ENCODE measurements around the gene GADD45B.

The GADD45B gene

GRCh38 chr19:2462635-2463421 is 13.1 kb upstream of the GADD45B start (continued):
- no peak for TF ChIP-seq ZNF280C (tag by site-specific recombination; IDR thresholded peaks at IDR 0.05)
- TF ChIP-seq ZSCAN5A (tag by site-specific recombination; IDR thresholded peaks at IDR 0.05), result no peak
- TF ChIP-seq TSHZ1 (tag by site-specific recombination; IDR thresholded peaks at IDR 0.05; ENCODE audit: borderline replicate concordance), result peak; percentile 83; the same call in 1 of the 2 replicates
- TF ChIP-seq ZNF248 (tag by site-specific recombination; IDR thresholded peaks at IDR 0.05), result no peak
- TF ChIP-seq ZNF768 (tag by site-specific recombination; IDR thresholded peaks at IDR 0.05), result no peak
- peak; percentile 97 for TF ChIP-seq INSM2 (tag by site-specific recombination; IDR thresholded peaks at IDR 0.05)
- TF ChIP-seq HIC1 (tag by site-specific recombination; IDR thresholded peaks at IDR 0.05), result peak; percentile 70
- TF ChIP-seq ZNF211 (tag by site-specific recombination; IDR thresholded peaks at IDR 0.05; ENCODE audit: low read depth), result no peak
- TF ChIP-seq ZNF2 (tag by site-specific recombination; IDR thresholded peaks at IDR 0.05), result peak; percentile 59; the same call in 1 of the 2 replicates
- no peak for TF ChIP-seq PBX3 (CRISPR knock-in tag; IDR thresholded peaks at IDR 0.05)
- TF ChIP-seq ZBTB11 (tag by site-specific recombination; conservative IDR thresholded peaks at IDR 0.05; ENCODE audit: low read depth), result 0 out of 2 replicates have a peak, but pooled peaks have one; percentile 23
- no peak for TF ChIP-seq ZNF311 (tag by site-specific recombination; IDR thresholded peaks at IDR 0.05; ENCODE audit: borderline replicate concordance)
- no peak for TF ChIP-seq ZIC2 (tag by site-specific recombination; IDR thresholded peaks at IDR 0.05)
- peak; percentile 87 for TF ChIP-seq KLF10 (tag by site-specific recombination; IDR thresholded peaks at IDR 0.05)
- no peak for TF ChIP-seq ZNF26 (tag by site-specific recombination; IDR thresholded peaks at IDR 0.05)
- TF ChIP-seq ZNF629 (tag by site-specific recombination; IDR thresholded peaks at IDR 0.05), result peak; percentile 83
- TF ChIP-seq ZNF501 (tag by site-specific recombination; IDR thresholded peaks at IDR 0.05), result peak; percentile 66
- TF ChIP-seq ZNF221 (tag by site-specific recombination; IDR thresholded peaks at IDR 0.05; ENCODE audit: borderline replicate concordance), result 0 out of 2 replicates have a peak, but pooled peaks have one; percentile 89
- peak; percentile 95 for TF ChIP-seq ZNF324 (tag by site-specific recombination; IDR thresholded peaks at IDR 0.05)

Data from HEK293 (cell line).